Measurements from ENCODE around the gene RAPGEF4. TPM values are rescaled to one million over a fixed set of nuclear protein-coding genes. Genes with fewer than 3 reads are reported as not detected.

RAPGEF4 gene
- polyA plus RNA-seq, 1 experiment: 1.3 TPM

DNA sequence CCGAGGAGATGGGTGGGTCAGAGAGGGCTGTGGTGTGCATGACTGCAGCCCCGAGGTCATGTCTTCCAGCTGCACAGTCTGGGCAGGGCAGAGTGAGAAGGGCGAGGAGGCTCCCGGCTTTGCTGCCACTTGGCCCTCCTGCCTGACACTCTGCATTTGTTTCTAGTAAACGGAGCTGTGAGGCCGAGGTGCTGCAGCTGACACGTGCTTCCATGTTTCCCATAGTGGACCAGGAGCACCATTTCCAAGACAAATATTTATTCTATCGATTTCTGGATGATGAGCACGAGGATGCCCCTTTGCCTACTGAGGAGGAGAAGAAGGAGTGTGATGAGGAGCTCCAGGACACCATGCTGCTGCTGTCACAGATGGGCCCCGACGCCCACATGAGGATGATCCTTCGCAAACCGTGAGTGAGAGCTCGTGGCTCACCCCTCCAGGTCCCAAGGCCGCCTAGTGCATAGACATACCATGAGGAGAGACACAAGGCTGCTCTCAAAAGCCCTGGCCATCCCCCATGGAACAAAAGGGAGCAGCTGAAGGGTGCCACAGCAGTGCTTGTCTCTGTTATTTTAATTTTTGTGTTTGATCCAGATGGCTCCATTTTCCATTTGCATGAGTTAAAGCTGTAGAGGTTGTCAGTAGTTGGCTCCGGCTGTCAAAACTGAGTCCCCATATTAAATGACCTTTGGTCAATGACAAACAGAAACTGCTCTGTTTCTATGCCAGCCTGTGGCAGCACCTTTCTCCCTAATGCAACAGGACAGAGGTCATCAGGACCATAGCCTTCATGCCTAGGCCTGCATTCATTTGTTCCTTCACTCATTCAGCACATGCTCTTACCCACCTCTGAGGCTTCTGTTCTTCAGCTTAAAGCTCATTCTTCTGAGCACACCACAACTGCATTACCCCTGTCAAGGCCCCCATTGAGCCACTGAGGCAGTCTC is 231.7 kb downstream of the RAPGEF4 start:
- H3K27me3 ChIP-seq (ENCODE audit: control insufficient read depth, insufficient read depth, low read length): no peaks in the 10 kb centered on the region
- ChIA-PET POLR2A (no interaction called here), CTCF (interaction anchor here (1.2 to 2.7 kb wide), 3 partner anchors 28 to 161 kb away, joined by 4 to 13 read pairs (median 4); no protein-coding TSS in a partner anchor)
- no peak for DNase-seq (ENCODE audit: low read depth, low spot score)
- TF ChIP-seq, protein P1, sequence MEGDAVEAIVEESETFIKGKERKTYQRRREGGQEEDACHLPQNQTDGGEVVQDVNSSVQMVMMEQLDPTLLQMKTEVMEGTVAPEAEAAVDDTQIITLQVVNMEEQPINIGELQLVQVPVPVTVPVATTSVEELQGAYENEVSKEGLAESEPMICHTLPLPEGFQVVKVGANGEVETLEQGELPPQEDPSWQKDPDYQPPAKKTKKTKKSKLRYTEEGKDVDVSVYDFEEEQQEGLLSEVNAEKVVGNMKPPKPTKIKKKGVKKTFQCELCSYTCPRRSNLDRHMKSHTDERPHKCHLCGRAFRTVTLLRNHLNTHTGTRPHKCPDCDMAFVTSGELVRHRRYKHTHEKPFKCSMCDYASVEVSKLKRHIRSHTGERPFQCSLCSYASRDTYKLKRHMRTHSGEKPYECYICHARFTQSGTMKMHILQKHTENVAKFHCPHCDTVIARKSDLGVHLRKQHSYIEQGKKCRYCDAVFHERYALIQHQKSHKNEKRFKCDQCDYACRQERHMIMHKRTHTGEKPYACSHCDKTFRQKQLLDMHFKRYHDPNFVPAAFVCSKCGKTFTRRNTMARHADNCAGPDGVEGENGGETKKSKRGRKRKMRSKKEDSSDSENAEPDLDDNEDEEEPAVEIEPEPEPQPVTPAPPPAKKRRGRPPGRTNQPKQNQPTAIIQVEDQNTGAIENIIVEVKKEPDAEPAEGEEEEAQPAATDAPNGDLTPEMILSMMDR (IDR thresholded peaks at IDR 0.05; ENCODE audit: low read depth, low read length): no peak
- no peak overlapping the region for H3K4me3 ChIP-seq (ENCODE audit: low read depth, low read length)
- H3K27ac ChIP-seq (ENCODE audit: low read depth, low read length): no peak overlapping the region
- no peaks in the 10 kb centered on the region; the same call in 1 of the 2 replicates for H3K9me3 ChIP-seq (ENCODE audit: control insufficient read depth, insufficient read depth, low read length)

- ChIA-PET POLR2A (no interaction called here), CTCF (interaction anchor here (1.2 to 2.7 kb wide), 3 partner anchors 28 to 162 kb away, joined by 4 to 13 read pairs (median 4); no protein-coding TSS in a partner anchor)
- Histone ChIP-seq H3K27me3 (ENCODE audit: control insufficient read depth, insufficient read depth, low read length) (no peaks in the 10 kb centered on the region), H3K9me3 (ENCODE audit: control insufficient read depth, insufficient read depth, low read length) (no peaks in the 10 kb centered on the region; the same call in 1 of the 2 replicates), H3K27ac (ENCODE audit: low read depth, low read length) (no peak overlapping the region), H3K4me3 (ENCODE audit: low read depth, low read length) (no peak overlapping the region)
- DNase-seq (ENCODE audit: low read depth, low spot score): peak; percentile 75
- TF ChIP-seq, protein P1 (IDR thresholded peaks at IDR 0.05; ENCODE audit: low read depth, low read length): no peak
These were observed 232.4 kb downstream of the RAPGEF4 start for GRCh38 chr2:172968061-172968469.

- TF ChIP-seq, protein P1 (IDR thresholded peaks at IDR 0.05; ENCODE audit: low read depth, low read length): no peak
- ChIA-PET CTCF (interaction anchor here (1.6 to 2.4 kb wide), 4 partner anchors 22 to 163 kb away, joined by 4 to 11 read pairs (median 4); no protein-coding TSS in a partner anchor), POLR2A (interaction anchor here (0.6 to 1.2 kb wide), 2 partner anchors 27 to 43 kb away, joined by 3 to 4 read pairs; no protein-coding TSS in a partner anchor)
- H3K9me3 ChIP-seq (ENCODE audit: control insufficient read depth, insufficient read depth, low read length): no peaks in the 10 kb centered on the region; the same call in 1 of the 2 replicates
- no peak overlapping the region for H3K4me3 ChIP-seq (ENCODE audit: low read depth, low read length)
- H3K27ac ChIP-seq (ENCODE audit: low read depth, low read length): no peak overlapping the region
- no peaks in the 10 kb centered on the region for H3K27me3 ChIP-seq (ENCODE audit: control insufficient read depth, insufficient read depth, low read length)
- DNase-seq (ENCODE audit: low read depth, low spot score): no peak
These were observed 233.5 kb downstream of the RAPGEF4 start for GRCh38 chr2:172969166-172969565.

GRCh38 chr2:172969609-172970008 is 234.0 kb downstream of the RAPGEF4 start:
- Histone ChIP-seq H3K27ac (ENCODE audit: low read depth, low read length) (no peak overlapping the region), H3K9me3 (ENCODE audit: control insufficient read depth, insufficient read depth, low read length) (no peaks in the 10 kb centered on the region; the same call in 1 of the 2 replicates), H3K4me3 (ENCODE audit: low read depth, low read length) (no peak overlapping the region), H3K27me3 (ENCODE audit: control insufficient read depth, insufficient read depth, low read length) (no peaks in the 10 kb centered on the region)
- no peak for DNase-seq (ENCODE audit: low read depth, low spot score)
- TF ChIP-seq, protein P1 (IDR thresholded peaks at IDR 0.05; ENCODE audit: low read depth, low read length): no peak
- ChIA-PET CTCF (interaction anchor here (1.1 to 2.6 kb wide), 5 partner anchors 11 to 163 kb away, joined by 3 to 13 read pairs (median 5); no protein-coding TSS in a partner anchor), POLR2A (interaction anchor here (0.6 to 1.2 kb wide), 2 partner anchors 26 to 42 kb away, joined by 3 to 4 read pairs; no protein-coding TSS in a partner anchor)
